Retinal pigment epithelial cell (primary cell): Measurements from ENCODE around the gene MTFR1L.

Experiments used
- DNase-seq: peaks from one replicate; pipeline ENCODE4 v3.0.0-alpha.2; 2010; ENCODE audit warnings: low read depth
- H3K4me3 ChIP-seq: 2 replicates; pipeline ENCODE4 v1.5.1; 2011; ENCODE audit warnings: mild to moderate bottlenecking, low read length, control low read depth, moderate library complexity
- TF ChIP-seq, protein P1 (sequence below): conservative IDR thresholded peaks from 2 replicates; pipeline ENCODE4 v1.5.1; 2011; ENCODE audit warnings: low read depth, low read length, control low read depth, inconsistent platforms

MTFR1L gene

DNA sequence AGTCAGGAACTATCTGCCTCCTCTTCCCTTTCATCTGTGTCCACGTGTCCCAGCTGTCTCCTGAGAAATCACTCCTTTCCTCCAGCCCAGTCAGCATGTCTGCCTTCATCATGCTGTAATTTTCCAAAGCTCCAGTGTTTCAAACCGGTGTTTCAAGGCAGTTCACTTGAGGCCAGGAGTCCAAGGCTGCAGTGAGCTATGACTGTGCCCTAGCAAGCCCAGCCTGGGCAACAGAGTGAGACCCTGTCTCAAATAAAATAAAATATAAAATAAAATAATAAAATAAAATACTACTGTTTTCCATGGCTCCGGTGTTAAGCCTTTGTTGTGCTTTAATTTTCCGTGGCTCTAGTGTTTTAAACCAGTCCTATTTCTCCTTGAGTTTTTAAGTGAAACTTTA lies 27.6 kb upstream of the MTFR1L start:
- H3K4me3 ChIP-seq: no peak overlapping the region
- no peak for DNase-seq
- TF ChIP-seq, protein P1, sequence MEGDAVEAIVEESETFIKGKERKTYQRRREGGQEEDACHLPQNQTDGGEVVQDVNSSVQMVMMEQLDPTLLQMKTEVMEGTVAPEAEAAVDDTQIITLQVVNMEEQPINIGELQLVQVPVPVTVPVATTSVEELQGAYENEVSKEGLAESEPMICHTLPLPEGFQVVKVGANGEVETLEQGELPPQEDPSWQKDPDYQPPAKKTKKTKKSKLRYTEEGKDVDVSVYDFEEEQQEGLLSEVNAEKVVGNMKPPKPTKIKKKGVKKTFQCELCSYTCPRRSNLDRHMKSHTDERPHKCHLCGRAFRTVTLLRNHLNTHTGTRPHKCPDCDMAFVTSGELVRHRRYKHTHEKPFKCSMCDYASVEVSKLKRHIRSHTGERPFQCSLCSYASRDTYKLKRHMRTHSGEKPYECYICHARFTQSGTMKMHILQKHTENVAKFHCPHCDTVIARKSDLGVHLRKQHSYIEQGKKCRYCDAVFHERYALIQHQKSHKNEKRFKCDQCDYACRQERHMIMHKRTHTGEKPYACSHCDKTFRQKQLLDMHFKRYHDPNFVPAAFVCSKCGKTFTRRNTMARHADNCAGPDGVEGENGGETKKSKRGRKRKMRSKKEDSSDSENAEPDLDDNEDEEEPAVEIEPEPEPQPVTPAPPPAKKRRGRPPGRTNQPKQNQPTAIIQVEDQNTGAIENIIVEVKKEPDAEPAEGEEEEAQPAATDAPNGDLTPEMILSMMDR: no peak

DNA sequence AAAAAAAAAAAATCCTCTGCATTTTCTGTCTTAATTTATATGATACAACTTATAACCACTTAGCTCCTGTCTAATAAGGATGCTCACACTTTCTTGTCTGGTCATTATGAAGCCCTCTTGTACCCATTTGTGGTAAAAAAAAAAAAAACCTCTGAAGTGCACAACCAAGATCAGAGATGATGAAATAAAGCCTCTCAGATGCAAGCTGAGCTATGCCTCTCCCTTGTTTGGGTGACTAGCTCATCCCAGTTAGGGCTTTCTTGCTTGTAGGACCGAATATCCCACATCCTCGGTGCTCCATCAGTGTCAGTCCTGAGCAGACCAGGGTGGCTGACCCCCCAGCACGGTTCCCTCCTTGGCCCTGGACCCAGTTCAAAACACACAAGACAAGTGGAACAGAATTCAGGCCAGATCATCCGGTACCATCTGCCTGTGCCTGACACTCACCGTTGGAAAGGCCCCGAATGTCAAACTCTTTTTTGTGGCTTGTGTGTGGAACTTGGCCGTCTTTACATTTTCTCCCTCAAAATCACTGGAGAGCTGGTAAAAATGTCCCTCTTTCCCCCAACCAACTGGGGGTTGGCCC lies 26.1 kb upstream of the MTFR1L start:
- DNase-seq: no peak
- no peak overlapping the region for H3K4me3 ChIP-seq
- TF ChIP-seq, protein P1: no peak

- no peak for DNase-seq
- no peak overlapping the region for H3K4me3 ChIP-seq
- TF ChIP-seq, protein P1: no peak
These were observed 25.4 kb upstream of the MTFR1L start for GRCh38 chr1:25794325-25794724.

DNA sequence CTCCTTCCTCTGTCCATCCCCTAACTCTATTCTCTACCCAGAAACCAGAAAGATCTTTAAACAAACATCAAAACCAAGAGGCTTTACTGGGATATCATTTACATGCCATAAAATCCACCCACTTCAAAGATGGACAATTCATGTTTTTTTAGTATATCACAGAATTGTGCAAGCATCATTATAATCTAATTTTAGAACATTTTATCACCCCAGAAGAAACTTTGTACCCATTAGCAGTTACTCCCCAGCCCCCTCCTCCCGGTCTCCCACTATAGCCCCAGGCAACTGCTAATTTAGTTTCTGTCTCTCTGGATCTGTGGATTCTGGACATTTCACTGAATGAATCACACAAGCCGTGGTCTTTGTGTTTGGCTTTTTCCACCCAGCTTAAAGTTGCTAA lies 24.5 kb upstream of the MTFR1L start:
- H3K4me3 ChIP-seq: no peak overlapping the region
- TF ChIP-seq, protein P1: no peak
- DNase-seq: no peak

- TF ChIP-seq, protein P1: no peak
- no peak for DNase-seq
These were observed 23.6 kb upstream of the MTFR1L start for GRCh38 chr1:25795946-25796810.

DNA sequence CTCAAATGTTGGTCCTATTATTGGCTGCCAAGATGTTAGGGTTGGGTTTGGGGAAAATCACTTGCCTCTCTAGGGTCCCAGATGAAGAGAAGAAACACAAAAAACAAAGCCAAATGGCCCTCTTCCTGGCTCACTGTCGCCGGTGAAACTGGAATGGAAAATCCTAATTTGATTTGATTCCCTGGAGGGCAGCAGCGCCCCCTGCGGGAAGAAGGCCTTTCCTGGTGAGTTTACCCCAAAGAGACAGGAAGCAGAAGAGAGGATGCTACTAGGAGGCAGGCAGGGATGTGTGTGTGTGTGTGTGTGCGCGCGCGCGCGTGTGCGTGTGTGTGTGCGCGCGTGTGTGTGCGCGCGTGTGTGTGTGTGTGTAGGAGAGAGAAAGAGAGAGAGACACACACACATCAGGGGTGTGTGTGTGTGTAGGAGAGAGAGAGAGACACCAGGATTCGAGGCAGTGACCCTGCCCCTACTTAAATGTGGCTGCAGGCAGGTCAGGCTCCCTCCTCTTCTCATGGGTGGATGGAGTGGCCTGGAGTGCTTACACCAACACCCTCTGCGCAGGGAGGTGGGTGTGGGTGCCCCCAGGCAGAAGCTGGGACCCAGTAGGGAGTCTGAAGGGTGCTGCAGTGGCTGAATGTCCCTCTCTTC lies 22.8 kb upstream of the MTFR1L start:
- TF ChIP-seq, protein P1: peak; percentile 86
- no peak for DNase-seq
- no peak overlapping the region for H3K4me3 ChIP-seq

More at GRCh38 chr1:25795946-25796810, 23.6 kb upstream of the MTFR1L start:
- no peak overlapping the region for H3K4me3 ChIP-seq
